Epidermal melanocyte (primary cell): ENCODE measurements around the gene HAND2.
A peak's percentile ranks its signal among the peaks of the same experiment; 100 is the strongest.

ENCODE experiments used
- DNase-seq: peaks from one replicate; pipeline ENCODE4 v3.0.0; 2011; ENCODE audit warnings: low spot score; ENCODE audit not compliant: insufficient read length

HAND2 gene

DNA sequence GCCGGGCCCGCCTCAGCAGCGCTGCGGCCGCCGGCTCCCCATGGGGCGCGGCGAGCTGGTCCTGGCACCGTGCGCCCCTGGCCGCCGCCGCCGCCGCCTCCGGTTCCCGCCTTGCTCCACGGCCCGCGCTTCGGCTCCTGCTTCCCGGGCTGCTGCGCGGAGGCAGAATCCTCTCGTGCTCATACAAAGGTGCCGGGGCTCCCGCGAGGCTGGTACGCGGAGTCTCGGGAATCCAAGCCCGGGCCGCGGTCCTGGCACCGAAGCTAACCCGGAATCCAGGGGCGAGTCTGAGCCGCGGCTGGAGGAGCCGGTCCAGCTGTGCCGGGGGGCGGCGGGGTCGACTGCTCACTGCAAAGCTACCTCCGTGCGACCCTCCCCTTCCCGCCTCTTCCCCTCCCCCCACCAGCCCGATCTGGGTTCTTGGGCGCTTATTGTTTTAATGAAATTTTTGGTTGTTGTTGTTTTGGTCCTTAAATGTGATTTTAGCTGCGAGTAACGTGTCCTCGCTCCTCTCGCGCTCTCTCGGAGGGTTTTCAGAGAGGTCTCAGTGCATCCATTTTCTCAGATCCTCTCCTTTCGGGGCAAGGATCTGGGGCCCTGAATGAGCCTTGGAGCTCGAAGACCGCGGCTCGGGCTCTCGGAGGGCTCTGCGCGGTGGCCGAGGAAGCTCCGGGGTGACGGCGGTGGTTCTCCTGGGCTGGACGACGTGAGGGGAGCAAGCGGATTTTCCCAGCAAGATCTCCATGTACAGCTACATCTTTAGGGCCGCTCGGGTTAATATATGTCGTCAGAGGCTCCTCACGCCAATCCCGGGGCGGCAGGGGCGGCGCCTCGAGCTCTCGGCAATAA lies at the start of gene HAND2:
HAND2 (minus strand) TSS at position 753 of the 849 bp plus-strand sequence. CDS start 940 bp downstream, outside the sequence.
- peak; percentile 77 for DNase-seq

DNA sequence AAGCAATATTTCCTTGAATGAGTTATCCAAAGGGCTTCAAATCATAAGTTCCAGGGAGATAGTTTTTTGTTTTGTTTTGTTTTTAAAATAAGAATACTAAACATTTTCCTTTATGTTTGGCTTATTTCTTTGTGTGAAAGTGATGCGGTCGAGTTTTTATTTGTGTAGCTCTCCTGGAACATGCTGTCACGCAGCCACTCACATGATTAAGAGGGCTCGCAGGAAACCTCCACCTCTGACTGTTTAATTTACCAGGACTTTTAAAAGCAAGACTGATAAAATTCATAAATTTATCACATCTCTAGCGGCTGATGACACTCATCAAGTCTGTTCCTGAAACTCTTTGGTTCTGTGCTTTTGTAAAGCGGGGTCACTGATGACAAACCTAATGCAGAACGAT lies 48.9 kb upstream of the HAND2 start:
- no peak for DNase-seq

DNA sequence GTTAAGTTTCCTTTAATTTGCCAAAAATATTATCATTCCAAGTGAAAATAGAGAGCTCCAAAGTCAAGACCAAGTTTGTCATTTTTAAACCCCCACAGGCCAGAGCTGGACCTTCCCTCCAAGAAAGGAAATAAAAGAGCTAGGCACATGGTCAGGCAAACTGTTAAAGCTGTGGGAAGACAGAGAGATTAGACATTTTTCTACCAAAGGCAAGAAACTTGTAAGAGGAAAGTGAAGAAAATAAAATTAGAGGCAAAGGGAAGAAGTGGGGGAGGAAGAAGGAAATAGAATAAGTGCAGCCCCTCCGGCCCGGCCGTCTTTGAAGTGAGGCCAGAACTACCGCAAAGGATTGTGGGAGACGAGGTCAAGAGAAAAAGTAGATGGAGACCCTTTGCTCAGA lies 47.9 kb upstream of the HAND2 start:
- DNase-seq: no peak

DNA sequence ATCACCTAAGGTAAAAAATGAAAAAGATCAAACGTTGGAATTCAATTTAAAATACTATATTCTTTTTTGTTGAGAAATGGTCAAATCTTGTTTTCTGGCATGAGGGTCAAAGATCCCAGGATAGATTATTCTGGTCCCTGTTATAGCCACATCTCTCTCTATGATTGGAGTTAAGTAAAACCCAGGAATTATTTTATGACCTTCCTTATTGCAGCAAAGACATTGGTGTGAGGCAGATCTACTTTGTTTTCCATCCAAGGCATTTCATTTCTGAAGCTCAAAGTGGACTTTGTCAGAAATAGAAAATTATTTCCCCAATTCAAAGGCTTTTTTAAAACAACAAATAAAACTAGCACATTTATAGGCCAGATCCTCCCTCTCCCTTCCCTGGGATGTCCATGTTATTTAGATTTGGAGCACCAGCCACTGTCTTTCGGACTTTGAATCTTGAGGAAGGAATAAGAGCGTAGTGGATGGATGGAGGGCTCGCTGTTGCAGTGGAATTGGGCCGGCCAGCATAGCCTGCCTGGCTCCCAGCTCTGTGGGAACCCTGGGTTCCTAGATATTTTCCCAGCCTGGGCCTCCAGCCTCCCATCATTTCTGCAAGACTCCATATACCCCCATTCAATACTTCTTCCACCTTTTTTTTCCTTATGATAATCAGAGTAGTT lies 45.6 kb upstream of the HAND2 start:
- DNase-seq: no peak

DNA sequence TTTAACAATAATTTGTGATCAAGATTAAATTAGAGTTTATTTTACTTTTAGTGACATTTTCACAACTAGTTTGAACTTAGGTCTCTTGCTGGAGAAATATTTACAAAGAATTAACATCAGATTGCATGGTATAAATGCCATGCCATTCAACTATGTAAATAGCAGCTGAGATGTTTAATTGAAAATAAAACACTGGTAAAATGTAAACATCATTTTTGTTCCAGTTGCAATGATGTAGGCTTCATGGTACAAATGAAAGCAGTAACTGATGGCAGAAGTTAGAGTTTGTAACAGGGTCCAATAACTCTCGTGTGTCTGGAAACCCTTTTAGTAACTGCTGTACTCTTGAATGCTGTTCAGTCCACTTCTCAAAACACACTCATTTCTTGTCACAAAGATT lies 43.7 kb upstream of the HAND2 start:
- no peak for DNase-seq

DNA sequence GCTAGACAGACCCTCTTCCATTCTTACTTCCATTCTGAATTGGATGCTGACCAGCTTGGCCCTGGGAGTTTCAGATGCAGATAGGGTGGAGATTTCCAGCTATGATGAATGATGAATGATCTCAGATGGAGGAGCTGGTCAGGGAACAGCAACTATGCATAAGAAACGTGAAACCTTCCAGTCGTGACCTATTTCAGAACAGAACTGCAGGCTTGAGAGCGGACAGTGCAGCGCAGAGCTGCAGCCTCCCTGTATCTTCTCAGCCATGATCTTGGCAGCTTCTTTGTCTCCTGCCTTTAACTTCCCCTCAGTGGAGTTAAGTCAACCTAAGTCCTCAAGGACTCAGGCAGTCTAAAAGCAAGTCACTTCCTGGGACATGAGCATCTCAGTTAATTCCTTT lies 43.3 kb upstream of the HAND2 start:
- DNase-seq: no peak

DNA sequence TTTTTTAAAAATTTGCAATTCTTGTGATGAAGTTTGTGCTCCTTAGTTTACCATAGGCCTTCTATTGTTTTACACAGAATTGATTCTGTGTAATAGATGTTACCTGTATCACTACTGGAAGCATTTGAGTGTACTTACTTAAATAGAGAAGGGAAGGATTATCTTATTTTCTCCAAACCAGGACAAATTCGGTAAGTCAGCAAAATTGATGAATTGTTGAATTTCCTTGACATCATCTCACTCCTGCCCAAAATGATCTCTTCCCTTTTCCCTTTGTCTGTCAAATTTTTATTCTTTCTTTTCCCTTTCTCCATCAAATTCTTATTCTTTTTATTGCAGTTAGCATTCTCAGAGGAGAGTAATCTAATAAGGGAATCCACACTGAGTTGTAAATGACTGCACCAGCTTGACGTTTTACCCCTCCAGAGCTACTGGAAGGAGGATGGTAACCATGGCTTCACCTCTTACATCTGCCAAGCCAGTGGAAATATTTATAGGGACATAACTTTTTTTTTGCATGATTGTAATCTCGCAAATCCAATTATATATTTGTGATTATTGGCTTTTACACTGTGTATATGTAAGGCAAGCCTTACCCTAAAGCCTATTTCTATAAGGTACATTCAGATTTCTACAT lies 42.6 kb upstream of the HAND2 start:
- DNase-seq: no peak

DNA sequence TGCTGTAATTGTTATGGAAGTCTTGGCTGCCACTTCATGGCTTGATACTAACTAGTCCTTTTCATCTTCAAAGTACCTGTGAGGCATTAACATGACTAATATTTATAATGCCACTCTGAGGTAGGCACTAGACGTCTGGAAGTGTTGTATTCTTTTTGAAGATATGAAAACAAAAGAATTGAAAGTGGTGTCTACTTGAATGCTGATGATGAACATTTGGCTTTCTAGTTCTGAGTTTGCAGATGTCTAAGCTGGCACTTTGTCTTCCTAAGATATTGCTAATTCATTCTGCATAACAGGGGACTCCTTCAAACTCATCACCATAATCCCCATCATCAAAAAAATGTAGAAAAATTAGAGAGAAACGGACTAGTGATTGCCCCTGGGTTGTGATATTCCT lies 41.6 kb upstream of the HAND2 start:
- no peak for DNase-seq

DNA sequence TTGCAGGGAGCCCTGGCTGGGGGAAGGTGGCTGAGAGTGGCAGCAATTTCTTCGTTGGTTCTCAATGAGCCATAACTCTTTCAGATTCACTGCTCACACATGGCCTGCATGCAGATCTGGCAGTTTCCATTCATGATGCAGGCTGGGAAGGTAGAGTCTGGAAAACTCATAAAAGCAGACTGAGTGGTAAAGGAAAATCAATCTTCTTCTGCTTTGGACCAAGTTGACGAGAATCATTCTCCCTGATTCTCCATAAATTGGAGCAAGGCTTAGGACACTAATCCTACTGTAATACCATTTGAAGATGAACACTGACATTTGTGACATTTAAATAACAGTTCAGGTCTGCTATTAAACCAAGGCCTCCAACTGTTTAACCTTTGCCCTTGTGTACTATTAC lies 35.3 kb upstream of the HAND2 start:
- DNase-seq: no peak

DNA sequence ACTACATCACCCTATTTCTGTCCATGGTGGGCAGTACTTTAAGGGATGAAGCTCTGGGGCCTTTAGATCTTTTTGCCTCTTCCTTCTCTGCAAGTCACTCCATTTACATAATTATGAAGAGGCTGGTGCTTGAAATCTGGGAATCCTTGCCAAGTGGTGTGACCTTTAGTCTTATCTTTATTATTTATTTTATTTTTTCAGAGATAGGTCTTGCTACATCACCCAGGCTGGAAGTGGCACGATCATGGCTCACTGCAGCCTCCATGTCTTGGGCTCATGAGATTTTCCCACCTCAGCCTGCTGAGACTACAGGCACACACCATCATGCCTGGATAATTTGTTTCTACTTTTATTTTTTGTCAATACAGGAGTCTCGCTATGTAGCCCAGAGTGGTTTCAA lies 34.4 kb upstream of the HAND2 start:
- DNase-seq: no peak

DNA sequence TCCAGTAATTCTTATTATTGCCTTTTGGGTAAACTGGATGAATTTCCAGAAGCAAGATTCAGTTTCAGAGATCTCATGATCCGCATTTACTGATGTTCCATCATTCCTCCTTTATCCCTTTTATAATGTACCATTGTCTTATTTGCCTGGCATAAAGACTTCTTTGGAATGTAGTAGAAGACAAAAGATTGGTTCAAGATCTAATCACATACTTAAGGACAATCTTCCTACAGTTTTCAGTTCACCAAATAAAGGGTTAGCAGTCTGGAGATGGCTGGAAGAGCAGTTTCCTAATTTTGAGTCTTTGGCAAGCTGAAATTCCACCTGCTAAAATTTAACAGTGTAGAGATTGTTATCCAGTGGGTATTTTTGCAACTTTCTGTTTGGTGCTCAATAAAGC lies 30.9 kb upstream of the HAND2 start:
- DNase-seq: no peak

DNA sequence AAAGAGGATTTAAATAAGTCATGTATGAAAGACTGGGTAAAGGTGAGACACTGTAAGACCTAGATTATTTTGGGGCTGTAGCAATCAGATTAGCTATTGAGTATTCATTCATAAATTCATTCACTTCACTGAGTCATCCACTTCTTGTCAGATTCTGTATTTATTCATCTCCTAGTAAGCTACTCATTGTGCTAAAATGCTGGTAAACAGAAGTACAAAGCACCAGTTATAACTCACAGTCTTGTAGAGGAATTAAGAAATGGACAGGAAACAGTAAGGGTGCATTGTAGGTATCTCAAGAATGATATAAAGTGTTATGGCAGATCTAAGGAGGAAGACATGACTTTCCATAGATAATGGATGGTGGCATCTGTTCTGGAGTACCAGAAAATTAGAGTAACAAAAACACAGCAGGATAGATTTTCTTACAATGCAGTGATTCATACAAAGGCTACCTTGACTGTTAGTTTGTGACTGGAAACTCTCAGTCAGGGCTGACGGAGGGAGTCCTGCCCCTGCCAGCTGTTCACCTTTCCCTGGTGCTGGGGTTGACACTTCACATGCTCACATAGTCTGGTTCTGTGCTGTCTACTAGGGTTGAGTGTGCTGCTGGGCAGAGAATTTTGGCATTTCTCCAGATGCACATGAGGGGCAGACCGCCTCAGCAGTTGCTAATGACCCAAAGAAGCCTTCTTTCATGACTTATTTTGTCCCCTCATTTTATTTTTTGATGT lies 26.5 kb upstream of the HAND2 start:
- DNase-seq: no peak

DNA sequence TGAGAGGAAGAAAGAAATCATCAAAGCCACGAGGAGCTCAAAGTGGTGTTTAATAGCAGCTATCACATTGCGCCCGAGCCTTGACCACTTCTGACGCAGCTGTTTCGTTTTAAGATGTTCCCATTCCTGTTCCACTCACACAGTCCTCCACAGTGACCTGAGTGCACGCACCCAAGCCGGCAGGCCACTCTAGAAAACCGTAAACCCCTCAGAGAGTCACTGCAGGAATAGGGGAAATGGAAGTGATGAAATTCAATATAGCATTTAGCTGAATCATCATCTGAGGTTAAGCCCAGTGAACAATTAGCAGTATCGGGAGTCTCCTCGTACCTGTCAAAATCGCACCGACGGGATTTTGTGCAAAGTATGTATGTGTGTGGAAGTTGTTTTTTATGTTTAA lies 17.9 kb upstream of the HAND2 start:
- no peak for DNase-seq

DNA sequence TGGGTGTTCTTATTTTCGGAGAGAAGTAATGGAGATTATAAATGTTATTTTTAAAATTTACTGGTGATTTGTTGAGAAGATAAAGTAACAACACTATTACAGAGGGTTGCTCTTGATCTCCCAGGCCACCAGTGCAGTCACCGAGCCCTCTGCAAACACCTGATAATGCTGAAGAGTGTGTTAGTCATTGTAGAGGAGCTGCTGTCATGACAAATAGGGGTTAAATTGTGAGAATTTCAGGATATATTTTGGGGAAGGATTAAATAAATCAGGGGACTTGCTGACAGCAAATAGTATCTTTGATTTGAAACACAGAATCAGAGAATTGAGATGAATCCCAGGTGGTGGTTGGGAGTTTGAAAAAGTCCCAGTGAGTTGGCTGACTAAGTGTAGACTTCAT lies 16.7 kb upstream of the HAND2 start:
- no peak for DNase-seq

DNA sequence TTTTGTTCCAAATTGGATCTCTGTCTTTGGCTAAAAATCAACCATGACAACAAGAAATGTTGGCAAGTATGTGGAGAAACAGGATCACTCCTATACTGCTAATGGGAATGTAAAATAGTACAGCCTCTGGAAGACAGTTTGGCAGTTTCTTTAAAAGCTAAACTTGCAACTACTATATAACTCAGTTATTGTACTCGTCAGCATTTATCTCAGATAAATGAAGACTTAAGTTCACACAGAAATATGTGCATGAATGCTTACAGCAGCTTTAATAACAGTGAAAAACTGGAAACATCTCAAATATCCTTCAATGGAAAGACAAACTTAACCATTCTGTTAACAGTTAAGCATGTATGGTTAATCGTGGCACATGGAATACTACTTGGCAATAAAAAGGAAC lies 15.4 kb upstream of the HAND2 start:
- no peak for DNase-seq

DNA sequence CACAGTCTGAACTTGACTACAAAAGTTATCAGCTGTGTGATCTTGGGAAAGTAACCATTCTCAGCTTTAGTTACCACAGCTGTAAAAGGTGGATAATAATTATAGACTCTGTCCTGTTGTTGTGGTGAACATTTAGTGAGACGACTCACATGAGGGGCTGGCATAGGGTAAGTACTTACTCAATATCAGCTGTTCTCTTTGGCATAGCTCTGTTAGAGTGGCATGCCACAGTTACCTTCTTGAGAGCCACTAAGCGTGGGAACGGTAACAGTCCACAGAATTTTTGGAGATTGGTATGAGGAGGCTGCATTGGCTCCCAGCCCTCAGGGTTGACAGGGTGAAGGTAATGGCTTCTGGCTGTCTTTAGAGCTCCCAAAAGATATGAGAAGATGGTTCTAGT lies 13.2 kb upstream of the HAND2 start:
- DNase-seq: no peak

DNA sequence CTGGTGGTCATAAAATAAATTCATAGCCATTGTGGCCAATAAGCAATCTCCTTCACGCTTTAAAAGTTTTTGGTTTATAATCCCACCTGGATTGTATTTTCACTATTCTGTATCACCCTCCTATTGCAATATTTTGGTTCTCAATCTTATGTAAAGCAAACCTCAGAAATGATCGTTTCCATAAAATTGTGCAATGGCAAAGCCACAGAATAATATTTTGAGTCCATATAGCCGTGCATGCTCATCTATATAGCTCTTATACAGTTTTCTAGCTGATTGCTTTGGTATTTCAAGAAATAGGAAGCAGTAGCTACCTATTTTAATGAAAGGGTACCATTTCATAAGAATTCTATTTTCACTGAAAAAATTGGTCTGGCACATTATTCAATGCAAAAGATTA lies 10.0 kb upstream of the HAND2 start:
- no peak for DNase-seq

DNA sequence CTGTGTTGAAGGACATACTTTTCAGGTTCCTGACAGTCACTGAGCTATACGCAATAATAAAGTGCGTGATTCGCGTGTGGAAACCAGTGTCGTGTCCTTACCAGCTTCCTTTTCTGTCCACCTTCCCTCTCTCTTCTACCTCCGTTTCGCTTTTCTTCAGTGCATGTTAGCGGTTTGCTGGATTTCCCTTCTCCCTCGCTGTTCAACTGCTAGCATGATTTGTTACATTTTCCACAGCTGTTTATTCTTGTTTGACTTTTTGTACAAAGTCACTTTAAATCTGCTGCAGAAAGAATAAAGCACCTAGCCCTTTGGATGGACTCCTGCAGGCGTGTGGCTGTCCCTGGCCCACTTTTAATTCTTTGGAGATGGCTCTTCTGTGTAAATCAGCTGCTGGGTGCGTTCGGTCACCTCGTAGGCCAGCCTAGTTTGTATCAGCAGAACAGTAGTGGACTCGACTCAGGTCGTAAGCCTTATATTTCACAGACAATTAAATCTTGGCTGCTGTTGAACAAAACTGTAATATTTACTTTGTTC lies 8.9 kb upstream of the HAND2 start:
- no peak for DNase-seq

DNA sequence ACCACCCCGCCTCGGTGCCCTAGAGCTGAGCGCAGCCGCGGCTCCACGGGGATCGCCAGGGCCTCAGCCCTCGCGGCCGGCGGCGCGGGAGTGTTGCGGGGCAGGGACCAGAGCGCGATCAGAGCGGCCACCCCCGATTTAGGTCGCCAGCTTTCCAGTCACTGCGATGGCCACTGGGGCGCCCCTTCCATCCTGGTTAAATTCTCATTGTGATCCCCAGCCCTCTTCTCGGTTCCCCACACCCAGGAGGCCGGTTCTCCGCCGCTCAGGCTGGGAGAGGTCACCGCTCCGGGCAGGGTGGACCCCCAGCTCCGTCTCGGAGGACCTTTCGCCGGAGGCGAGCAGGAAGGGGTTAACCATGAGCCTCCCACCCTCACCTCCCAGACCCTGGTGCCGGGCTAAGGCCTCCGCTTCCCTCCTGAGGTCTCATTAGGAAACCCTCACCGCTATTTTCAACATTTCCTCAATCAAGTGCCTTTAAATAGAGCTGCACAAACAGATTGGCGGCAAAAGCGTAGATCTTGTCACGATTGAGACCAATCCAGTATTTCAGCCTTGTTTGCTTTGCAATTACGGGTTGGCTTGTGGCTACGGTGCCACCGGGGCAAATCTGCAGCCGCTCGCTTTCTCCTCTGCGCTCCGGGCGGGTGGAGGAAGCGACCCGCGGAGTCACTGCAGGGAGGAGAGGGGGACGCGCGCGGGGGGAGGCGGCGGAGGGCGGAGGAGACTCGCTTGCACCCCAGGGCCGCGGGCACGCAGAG lies 8.3 kb upstream of the HAND2 start:
- DNase-seq: no peak

DNA sequence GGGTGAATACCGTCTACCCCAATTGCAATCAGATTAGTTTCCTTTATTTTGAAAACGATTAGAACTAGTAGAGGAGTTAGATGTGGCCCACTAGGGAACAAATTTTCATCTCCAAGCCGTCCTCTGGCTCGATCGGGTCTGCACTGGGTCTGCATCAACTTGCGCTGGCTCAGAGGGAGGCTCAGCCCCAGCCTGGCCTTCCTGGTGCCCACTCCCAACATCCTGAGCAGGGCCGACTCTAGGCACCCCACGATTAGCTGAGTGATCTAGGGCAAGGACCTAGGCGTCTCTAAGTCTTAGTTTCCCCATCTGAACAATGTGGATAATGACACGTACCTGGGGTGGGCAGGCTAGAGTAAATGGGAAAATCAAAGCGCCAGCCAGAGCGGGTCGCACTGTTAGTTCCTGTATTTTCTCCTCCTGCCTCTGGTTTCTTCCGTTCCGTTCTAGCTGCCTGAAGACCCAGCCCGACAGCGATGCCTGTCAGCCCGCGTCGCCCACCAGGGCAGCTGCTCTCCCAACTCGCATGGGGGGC lies 7.7 kb upstream of the HAND2 start:
- no peak for DNase-seq
